ENCODE results near the gene HNRNPA1.

Gene HNRNPA1

GRCh38 chr12:54272214-54272613 lies 8.3 kb upstream of the HNRNPA1 start:
- TF ChIP-seq POLR2AphosphoS5 (IDR thresholded peaks at IDR 0.05; ENCODE audit: low read depth) (no peak), SPI1 (IDR thresholded peaks at IDR 0.05; ENCODE audit: borderline replicate concordance, low read depth) (no peak), GABPA (IDR thresholded peaks at IDR 0.05; ENCODE audit: low read depth) (no peak), REST (IDR thresholded peaks at IDR 0.05; ENCODE audit: insufficient replicate concordance, low read depth) (no peak)
- TF ChIP-seq, protein P1, sequence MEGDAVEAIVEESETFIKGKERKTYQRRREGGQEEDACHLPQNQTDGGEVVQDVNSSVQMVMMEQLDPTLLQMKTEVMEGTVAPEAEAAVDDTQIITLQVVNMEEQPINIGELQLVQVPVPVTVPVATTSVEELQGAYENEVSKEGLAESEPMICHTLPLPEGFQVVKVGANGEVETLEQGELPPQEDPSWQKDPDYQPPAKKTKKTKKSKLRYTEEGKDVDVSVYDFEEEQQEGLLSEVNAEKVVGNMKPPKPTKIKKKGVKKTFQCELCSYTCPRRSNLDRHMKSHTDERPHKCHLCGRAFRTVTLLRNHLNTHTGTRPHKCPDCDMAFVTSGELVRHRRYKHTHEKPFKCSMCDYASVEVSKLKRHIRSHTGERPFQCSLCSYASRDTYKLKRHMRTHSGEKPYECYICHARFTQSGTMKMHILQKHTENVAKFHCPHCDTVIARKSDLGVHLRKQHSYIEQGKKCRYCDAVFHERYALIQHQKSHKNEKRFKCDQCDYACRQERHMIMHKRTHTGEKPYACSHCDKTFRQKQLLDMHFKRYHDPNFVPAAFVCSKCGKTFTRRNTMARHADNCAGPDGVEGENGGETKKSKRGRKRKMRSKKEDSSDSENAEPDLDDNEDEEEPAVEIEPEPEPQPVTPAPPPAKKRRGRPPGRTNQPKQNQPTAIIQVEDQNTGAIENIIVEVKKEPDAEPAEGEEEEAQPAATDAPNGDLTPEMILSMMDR (IDR thresholded peaks at IDR 0.05; ENCODE audit: insufficient read depth, low read length), result no peak
- H3K27ac ChIP-seq (replicated peaks), result no peak overlapping the region
- no peak for DNase-seq (ENCODE audit: low read depth in 1 of 2, low spot score in 1 of 2)

DNA sequence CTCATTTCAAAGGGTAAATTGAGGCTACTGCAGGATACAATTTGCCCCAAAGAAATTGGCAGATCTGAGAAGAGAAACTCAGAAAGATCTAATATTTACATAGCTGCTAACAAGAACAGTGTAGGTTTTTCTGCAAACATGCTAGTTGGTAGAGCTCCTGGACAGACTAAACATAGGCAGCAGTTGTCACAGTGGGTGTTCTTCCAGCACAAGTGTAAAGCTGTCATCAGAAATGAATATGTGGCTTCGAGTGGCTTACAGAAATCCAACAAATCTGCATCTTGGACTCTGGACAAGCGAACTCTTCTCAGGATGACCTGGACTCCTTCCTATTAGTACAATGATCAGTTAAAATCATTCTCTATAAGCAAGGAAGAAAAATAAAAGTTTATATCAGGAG lies 6.5 kb upstream of the HNRNPA1 start:
- no peak for TF ChIP-seq GABPA (IDR thresholded peaks at IDR 0.05; ENCODE audit: low read depth)
- no peak for TF ChIP-seq SPI1 (IDR thresholded peaks at IDR 0.05; ENCODE audit: borderline replicate concordance, low read depth)
- TF ChIP-seq, protein P1 (IDR thresholded peaks at IDR 0.05; ENCODE audit: insufficient read depth, low read length), result no peak
- TF ChIP-seq REST (IDR thresholded peaks at IDR 0.05; ENCODE audit: insufficient replicate concordance, low read depth), result no peak
- no peak for TF ChIP-seq POLR2AphosphoS5 (IDR thresholded peaks at IDR 0.05; ENCODE audit: low read depth)
- DNase-seq (ENCODE audit: low read depth in 1 of 2, low spot score in 1 of 2), result no peak
- Histone ChIP-seq H3K4me3 (replicated peaks; ENCODE audit: insufficient read depth, low read length) (no peak overlapping the region), H3K27ac (replicated peaks) (no peak overlapping the region), H3K27me3 (ENCODE audit: insufficient read depth, poor library complexity, severe bottlenecking) (no peaks in the 10 kb centered on the region)

More at GRCh38 chr12:54272214-54272613, 8.3 kb upstream of the HNRNPA1 start:
- Histone ChIP-seq H3K27me3 (ENCODE audit: insufficient read depth, poor library complexity, severe bottlenecking) (no peaks in the 10 kb centered on the region), H3K4me3 (replicated peaks; ENCODE audit: insufficient read depth, low read length) (no peak overlapping the region)

- TF ChIP-seq SPI1 (IDR thresholded peaks at IDR 0.05; ENCODE audit: borderline replicate concordance, low read depth) (no peak), GABPA (IDR thresholded peaks at IDR 0.05; ENCODE audit: low read depth) (no peak), POLR2AphosphoS5 (IDR thresholded peaks at IDR 0.05; ENCODE audit: low read depth) (no peak), REST (IDR thresholded peaks at IDR 0.05; ENCODE audit: insufficient replicate concordance, low read depth) (no peak)
- TF ChIP-seq, protein P1 (IDR thresholded peaks at IDR 0.05; ENCODE audit: insufficient read depth, low read length), result no peak
- no peak for DNase-seq (ENCODE audit: low read depth in 1 of 2, low spot score in 1 of 2)
- Histone ChIP-seq H3K27ac (replicated peaks) (no peak overlapping the region), H3K4me3 (replicated peaks; ENCODE audit: insufficient read depth, low read length) (no peak overlapping the region), H3K27me3 (ENCODE audit: insufficient read depth, poor library complexity, severe bottlenecking) (no peaks in the 10 kb centered on the region)
Observed at GRCh38 chr12:54276368-54276767, 4.2 kb upstream of the HNRNPA1 start.

Measured in HL-60 (cell line).